HG03457 (cell line): Measurements from ENCODE around the gene SRP72.

Experiments
- ATAC-seq: cut with Tn5 transposase; IDR thresholded peaks from one replicate; pipeline ENCODE4 v1.9.1; 2021; ENCODE audit warnings: moderate number of reproducible peaks; ENCODE audit not compliant: unreplicated experiment

SRP72 gene

DNA sequence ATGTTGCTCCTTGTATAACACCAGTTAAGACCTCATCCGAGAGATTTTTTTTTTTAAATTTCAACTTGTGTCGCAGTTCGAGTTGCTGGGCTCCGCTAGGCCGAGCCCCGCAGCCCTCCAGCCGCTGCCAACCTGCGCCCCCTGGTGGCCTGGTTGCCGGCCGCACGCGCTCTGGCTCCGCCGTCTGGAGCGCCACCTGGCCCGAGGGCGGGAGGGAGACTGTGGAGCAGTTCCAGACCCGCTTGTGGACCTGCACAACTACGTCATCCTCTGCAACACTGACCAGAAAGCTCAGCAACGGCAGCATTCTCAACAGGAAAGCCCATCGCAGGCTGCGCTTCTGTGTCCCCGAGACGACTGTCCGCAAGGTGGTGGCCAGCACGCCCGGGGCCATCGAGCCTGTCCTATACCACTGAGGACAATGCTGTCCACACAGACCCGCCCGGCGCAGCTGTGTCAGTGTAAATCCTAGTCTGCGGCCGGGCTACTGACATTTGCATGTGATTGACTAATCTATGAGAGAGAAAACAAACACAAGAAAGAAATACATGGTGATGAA lies 77.2 kb downstream of the SRP72 start:
- ATAC-seq: peak; percentile 91

DNA sequence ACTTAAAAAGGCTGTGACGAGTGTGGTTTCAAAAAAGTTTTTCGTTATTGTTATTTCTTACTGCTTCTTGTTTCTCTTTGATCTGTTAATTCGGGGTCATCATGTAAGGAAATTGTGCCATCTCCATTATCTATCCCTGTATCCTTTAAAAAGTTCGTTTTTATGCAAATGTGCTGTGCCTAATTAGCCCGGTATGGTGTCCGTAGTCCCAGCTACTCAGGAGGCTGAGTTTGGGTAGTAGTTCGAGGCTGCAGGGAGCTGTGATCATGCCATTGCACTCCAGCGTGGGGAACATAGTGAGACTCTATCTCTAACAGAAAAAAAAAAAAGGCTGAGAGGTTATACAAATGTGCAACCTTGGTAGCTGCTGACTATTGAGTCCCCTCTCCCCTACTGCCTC lies 83.2 kb downstream of the SRP72 start:
- ATAC-seq: no peak

DNA sequence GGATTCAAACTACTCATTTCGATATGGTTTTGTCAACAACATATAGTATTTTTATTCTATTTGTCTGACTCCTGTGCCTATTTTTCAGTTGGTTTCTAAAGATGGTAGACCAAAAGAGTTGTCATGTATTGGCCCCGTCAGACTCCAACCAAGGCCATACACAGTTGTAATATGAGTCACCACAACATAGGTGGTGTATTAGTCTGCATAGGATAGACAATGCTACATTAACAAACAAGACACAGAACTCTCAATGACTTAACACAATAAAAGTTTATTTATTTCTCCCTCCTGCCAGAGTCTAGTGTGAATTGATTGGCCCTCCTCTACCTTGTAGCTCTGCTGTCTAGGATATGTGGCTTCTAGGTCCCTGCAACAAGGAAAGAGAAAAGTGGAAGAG lies 84.1 kb downstream of the SRP72 start:
- ATAC-seq: no peak

DNA sequence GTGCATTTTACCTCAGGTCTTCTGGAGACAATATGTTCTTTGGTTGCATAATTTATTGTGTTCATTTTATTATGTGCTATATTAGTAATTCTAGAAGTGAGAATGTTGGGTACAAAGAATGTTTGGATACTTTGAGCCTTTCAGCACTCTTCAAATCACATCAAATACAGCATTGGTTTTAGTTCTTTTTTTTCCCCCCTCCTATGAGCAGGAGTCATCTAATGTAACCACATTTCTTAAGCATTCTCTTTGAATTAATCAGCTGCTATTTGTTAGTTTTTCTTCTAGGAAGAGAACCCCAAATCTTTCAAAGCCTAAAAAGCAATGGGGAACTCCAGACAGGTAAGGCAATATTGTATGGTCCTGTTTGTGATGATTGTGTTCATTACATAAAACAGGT lies 84.9 kb downstream of the SRP72 start:
- ATAC-seq: no peak
